GM06990 (cell line): ENCODE measurements around the gene FMO2.

Source experiments
- DNase-seq: peaks from one replicate; pipeline ENCODE4 v3.0.0-alpha.2; 2011; ENCODE audit not compliant: insufficient read length; ENCODE audit errors: extremely low read depth
- H3K27me3 ChIP-seq: replicated peaks from 2 replicates; pipeline ENCODE4 v1.6.0; 2011; ENCODE audit warnings: low read length; ENCODE audit not compliant: control insufficient read depth, insufficient read depth
- H3K36me3 ChIP-seq: 2 replicates; pipeline ENCODE4 v1.5.1; 2011; ENCODE audit warnings: low read length; ENCODE audit not compliant: control insufficient read depth, insufficient read depth
- H3K4me3 ChIP-seq: replicated peaks from 2 replicates; pipeline ENCODE4 v1.5.1; 2011; ENCODE audit warnings: low read depth, mild to moderate bottlenecking, control low read depth, low read length
- CTCF ChIP-seq: IDR thresholded peaks from 2 replicates; pipeline ENCODE4 v1.5.1; 2011; ENCODE audit warnings: low read length, control low read depth, mild to moderate bottlenecking, inconsistent platforms; ENCODE audit not compliant: insufficient read depth, poor library complexity, severe bottlenecking

FMO2 gene

GRCh38 chr1:171161431-171161830, 23.7 kb upstream of the FMO2 start:
- no peaks in the 10 kb centered on the region for H3K36me3 ChIP-seq
- no peak for TF ChIP-seq CTCF
- H3K4me3 ChIP-seq, result no peak overlapping the region
- DNase-seq, result no peak
- no peaks in the 10 kb centered on the region for H3K27me3 ChIP-seq

DNA sequence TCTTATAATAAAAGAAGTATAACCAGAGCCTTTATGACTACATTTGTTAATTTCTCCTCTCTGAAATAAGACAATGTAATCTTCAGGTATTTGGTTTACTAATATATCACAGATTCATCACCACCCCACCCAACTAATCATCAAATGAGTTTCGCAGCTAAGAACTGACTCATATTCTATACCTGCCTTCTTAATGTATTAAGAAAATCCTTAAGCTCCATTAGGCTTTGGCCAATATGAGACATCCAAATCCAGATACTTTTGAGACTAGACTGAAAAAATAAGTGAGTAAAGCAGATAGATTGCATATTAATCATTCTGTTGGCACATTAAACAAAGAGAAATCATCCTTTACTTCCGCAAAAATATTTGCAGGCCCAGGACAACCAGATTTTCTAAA, 18.7 kb upstream of the FMO2 start:
- DNase-seq, result no peak
- Histone ChIP-seq H3K4me3 (no peak overlapping the region), H3K27me3 (no peaks in the 10 kb centered on the region), H3K36me3 (no peaks in the 10 kb centered on the region)
- no peak for TF ChIP-seq CTCF

GRCh38 chr1:171167785-171168184, 17.3 kb upstream of the FMO2 start:
- no peak for TF ChIP-seq CTCF
- Histone ChIP-seq H3K4me3 (no peak overlapping the region), H3K27me3 (no peaks in the 10 kb centered on the region), H3K36me3 (no peaks in the 10 kb centered on the region)
- no peak for DNase-seq

DNA sequence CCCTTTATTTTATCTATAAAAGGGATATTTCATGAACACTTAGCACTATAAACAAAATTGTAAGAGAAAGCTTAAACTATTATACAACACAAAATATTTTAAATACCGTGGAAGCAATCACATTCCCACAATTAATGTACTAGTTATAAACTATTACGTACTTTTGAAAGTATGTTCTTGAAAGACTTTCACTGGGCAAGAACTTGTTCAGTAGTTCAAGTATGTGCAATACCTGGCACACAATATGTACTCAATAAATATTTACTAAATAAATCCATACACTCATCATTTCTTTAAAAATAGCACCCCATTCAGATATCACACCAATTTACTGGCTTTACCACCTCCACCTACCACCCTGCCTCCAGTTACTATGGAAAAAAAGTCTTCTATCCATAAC, 12.6 kb upstream of the FMO2 start:
- no peak for TF ChIP-seq CTCF

DNA sequence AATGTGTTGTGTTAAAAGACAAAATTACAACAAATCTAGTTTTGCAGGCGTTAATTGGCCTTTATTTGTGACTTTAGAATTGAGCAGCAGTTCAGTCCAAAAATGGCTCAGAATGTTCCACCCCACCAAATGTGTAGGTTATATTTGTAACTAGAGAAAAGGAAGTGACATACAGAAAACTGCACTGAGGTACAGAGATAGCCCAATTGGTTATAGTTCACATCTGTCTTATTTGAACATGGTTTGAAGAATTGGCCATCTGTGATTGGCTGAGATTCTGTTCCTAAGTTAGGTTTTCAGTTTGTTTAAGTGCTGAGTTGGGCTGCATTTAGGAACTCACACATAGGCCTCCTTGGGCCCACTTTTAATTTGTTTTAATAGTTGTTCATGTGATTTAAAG, 12.0 kb upstream of the FMO2 start:
- H3K27me3 ChIP-seq, result no peaks in the 10 kb centered on the region
- DNase-seq, result no peak

More for the DNA sequence above, 12.6 kb upstream of the FMO2 start:
- Histone ChIP-seq H3K27me3 (no peaks in the 10 kb centered on the region), H3K4me3 (no peak overlapping the region), H3K36me3 (no peaks in the 10 kb centered on the region)
- no peak for DNase-seq

More for the DNA sequence above, 12.0 kb upstream of the FMO2 start:
- Histone ChIP-seq H3K36me3 (no peaks in the 10 kb centered on the region), H3K4me3 (no peak overlapping the region)
- no peak for TF ChIP-seq CTCF
